NCI-H1930 (cell line): ENCODE results near the gene TRHDE.
"Not testable (repeated sequence)": the region's sequence is repeated elsewhere in the genome, so short reads cannot be mapped to it uniquely, and the experiment has no call there.

Source experiments
- DNase-seq, 2 experiments: peaks; one replicate each; lab custom pipeline; 2025; lab: John Stamatoyannopoulos, UW

Gene TRHDE

DNA sequence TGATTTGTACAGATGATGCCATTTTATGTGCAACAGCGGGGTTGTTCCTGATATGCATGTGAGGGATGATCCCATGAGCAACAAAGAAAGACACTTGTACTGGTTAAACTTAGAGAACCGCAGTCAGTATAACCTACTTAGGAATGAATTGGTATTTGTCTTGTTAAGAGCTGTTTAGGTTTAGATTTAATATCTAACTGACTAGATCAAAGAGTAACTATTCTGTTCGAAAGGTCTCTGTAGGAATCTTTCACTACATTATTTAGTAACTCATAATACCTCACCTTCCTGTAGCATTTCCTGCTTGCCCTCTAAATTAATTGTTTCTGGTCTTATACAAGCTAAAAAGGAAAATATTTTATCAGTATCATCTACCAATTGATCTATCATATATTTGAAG, 350.4 kb downstream of the TRHDE start:
- no peak for DNase-seq

DNA sequence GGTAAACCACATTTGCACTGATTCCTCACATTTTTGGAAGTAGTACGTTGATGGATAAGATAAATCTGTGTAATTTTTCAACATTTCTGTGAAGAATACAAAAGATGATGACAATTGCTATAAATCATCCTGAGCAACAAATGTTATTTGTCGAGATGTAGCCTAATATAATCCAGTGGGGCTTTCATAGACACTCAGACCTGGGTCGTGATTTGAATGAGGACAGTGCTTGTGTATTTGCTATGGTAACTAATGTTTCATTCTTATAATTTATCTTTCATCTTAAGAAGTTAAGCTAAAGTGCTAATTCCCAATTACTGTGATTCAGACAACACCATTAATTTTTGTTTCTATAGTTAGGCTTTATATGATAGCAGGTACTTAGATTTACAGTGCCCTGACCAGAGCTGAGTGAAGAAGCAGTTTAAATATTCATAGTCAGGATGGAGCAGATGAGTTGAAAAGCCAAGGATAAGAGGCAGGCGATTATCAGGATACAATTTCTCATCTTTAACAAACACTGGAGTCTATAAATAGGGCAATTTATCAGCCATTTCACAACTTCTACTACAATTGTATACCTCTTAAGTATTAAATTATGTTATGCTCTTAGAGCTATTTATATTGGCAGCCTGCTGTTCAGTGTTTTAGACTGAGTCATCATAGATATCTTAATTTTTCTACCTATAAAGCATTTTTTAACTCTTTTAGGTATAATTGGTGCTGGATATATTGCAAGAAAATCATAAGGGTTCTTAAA, 359.9 kb downstream of the TRHDE start:
- no peak for DNase-seq

GRCh38 chr12:72642706-72643105, 370.5 kb downstream of the TRHDE start:
- DNase-seq: no peak

GRCh38 chr12:72647139-72647538, 375.0 kb downstream of the TRHDE start:
- DNase-seq: no peak

DNA sequence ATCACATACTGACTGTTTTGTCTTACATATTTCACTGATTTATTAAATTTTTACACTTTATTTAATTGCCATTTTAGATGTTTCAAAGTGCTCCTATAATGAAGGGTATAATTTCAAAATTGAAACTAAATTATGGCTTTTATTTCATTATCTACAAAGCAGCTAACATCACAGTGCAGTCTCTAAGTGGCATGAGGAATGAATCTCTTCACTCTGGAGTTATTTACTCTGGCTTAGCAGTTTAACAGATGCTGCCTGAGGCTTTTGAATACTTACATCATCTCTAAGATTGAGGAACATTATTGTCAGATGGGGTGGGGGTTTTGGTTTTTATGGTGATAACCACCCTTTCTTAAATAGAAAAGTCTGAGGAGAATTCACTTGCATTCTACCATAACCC, 386.4 kb downstream of the TRHDE start:
- DNase-seq: no peak

DNA sequence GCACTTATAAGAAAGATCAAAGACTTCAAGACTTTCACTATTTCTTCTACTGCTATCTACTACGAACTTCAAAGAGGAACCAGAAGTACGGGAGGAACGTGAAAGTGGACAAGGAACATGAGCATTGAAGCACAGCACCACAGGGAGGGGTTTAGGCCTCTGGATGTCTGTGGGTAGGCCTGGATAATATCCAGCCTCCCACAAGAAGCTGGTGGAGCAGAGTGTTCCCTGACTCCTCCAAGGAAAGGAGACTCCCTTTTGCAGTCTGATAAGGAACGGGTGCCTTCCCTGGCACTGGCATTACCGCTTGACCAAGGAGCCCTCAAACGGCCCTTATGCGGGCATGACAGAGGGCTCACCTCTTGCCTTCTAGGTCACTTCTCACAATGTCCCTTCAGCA, 388.0 kb downstream of the TRHDE start:
- not testable (repeated sequence) for DNase-seq

DNA sequence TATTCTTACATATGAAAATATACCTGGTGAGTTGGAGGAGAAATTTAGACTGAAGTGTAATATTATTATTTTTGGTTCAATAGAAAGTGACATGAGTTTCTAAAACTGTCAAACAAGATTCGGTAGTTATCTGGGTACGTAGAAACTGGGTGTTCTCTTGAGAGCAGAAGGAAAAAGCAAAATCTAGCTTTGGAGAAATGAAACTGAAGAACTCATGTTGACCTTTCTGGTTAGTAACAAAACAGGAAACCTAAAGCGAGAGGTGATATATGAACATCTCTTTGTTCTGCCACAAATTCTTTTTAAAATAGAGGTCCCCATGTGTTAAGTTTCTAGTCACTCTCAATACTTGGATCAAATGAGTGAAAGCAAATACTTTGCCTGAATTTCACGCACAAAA, 401.7 kb downstream of the TRHDE start:
- DNase-seq: no peak

GRCh38 chr12:72676556-72676955, 404.4 kb downstream of the TRHDE start:
- no peak for DNase-seq

- no peak for DNase-seq
Observed at GRCh38 chr12:72677139-72677538, 405.0 kb downstream of the TRHDE start.

GRCh38 chr12:72677846-72678245, 405.7 kb downstream of the TRHDE start:
- DNase-seq: no peak

DNA sequence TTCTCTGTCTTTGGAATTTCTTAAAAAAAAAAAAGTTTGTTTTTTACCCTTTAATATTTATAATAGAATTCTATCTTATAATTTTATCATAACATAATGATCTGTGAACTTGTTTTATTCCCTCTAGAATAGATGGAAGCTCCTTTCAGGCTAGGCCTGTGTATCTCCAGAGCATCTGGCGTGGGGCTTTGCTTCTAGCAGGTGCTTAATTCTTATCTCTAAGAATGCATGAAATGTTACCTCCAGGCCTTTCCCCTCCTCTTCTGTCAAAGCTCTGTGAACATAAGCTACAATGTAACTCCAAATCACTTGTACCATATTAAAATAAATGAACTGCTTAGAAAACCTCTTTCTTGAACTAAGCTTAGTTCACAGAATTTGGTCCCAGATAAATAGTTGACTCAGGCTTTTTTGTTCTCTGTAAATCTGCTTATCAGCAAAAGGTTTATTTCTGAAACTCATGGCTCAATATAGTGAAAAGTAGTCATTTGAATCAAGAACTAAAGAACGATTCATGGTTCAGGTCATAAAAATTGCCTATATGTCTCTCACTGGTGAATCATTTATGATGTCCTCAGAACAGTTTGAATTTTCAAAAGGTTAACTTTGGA, 407.1 kb downstream of the TRHDE start:
- no peak for DNase-seq

DNA sequence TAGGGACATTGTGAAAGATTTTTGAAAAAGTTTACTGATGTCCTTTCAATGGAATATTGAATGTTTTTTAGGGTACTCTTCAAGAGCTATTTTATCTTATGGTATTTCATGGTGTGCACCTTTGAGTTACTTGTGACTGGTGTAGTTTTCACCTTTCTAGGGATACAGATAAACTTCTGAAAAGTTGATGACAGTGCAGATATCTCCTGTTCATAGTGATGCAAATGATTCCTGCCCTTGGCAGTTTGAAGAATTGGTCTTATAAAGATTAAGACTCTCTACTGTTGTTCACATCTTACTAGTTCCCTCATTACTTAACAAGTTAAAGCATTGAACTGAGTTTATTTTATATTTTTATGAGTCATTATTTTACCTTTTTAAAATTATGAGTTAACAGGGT, 408.9 kb downstream of the TRHDE start:
- no peak for DNase-seq

- DNase-seq: no peak
Observed at GRCh38 chr12:72684491-72684890, 412.3 kb downstream of the TRHDE start.

GRCh38 chr12:72692338-72692737, 420.2 kb downstream of the TRHDE start:
- DNase-seq: no peak

DNA sequence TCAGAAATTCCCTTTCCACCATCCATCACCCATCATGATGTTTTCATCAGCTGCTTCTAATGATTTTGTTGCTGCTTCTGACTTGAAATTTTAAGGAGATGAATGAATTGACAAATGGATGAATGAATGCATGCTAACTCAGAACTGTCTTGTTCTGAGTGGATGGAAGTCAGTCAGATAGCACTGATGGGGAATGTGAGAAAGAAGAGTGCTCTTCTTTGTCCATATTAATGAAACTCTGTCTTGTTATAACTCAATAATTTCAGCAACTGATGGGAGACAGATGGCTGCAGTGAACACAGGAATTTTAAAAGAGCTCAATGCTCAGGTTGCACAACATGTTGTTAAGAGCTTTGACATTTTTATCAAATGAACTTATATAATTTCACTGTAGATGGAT, 422.0 kb downstream of the TRHDE start:
- no peak for DNase-seq

GRCh38 chr12:72699362-72699761, 427.2 kb downstream of the TRHDE start:
- DNase-seq: no peak

DNA sequence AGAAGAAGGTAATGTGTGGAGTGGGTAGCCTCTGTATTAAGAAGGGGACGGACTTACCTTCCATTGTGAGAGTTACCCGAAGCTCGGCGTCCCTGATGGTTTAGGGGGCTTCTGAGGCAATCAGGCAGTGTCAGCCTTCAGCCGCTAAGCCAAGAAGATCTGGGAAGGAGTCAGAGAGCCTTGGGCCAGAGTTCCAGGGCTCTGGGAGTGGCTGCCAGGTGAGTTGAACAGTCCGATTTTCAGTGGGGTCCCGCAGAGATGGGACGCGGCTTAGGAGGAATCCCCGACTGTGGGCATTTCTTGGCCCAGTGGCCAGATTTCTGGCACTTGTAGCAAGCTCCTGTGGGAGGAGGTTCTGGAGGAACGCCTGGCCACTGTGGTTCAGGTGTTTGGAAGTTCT, 439.9 kb downstream of the TRHDE start:
- DNase-seq: not testable (repeated sequence)

DNA sequence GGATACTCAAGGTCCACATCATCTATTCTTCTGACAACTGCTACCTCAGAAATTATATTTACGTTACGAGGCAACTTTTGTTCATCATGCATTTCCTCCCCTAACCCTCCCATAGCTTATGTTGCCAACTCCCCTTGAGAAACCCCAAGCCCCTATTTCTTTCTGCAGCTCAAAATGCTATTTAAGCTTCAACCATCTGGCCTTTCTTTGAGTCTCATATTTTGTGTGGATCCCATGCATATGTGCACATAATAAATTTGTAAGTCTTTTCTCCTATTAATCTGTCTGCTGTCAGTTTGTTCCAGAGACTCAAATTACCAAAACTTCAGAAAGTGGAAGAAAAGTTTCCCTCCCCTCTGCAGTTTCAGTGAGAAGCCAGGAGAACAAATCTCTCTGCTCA, 444.1 kb downstream of the TRHDE start:
- no peak for DNase-seq

- no peak for DNase-seq
Observed at GRCh38 chr12:72717036-72717435, 444.9 kb downstream of the TRHDE start.
